ENCODE results near the gene TMEM106C. TPM values are rescaled to one million over a fixed set of nuclear protein-coding genes. Genes with fewer than 3 reads are reported as not detected.

The TMEM106C gene
- total RNA-seq (2014; rRNA removed; shearing (Covaris generic); ENCODE audit: low replicate concordance): 212 and 223 TPM in 2 replicates

GRCh38 chr12:47963340-47964040, at the start of gene TMEM106C:
TMEM106C (plus strand) TSS chr12:47963596; CDS start chr12:47964237, 641 bp downstream.
- peak; percentile 88 for DNase-seq (ENCODE audit: low read depth)
- in situ Hi-C loops (cut with HindIII; ENCODE audit: low pct_unique_long_range_greater_than_20kb, low sequenced_read_pairs): no loop called here

GRCh38 chr12:47920913-47921312, 42.5 kb upstream of the TMEM106C start:
- in situ Hi-C loops (cut with HindIII; ENCODE audit: low pct_unique_long_range_greater_than_20kb, low sequenced_read_pairs): no loop called here
- DNase-seq (ENCODE audit: low read depth): no peak

- DNase-seq (ENCODE audit: low read depth): no peak
- in situ Hi-C loops (cut with HindIII; ENCODE audit: low pct_unique_long_range_greater_than_20kb, low sequenced_read_pairs): no loop called here
Measured at GRCh38 chr12:47921907-47922306, 41.5 kb upstream of the TMEM106C start.

GRCh38 chr12:47927346-47927745, 36.0 kb upstream of the TMEM106C start:
- DNase-seq (ENCODE audit: low read depth): no peak
- in situ Hi-C loops (cut with HindIII; ENCODE audit: low pct_unique_long_range_greater_than_20kb, low sequenced_read_pairs): no loop called here

- in situ Hi-C loops (cut with HindIII; ENCODE audit: low pct_unique_long_range_greater_than_20kb, low sequenced_read_pairs): no loop called here
Measured at GRCh38 chr12:47930634-47931033, 32.8 kb upstream of the TMEM106C start.

GRCh38 chr12:47931187-47931586, 32.2 kb upstream of the TMEM106C start:
- in situ Hi-C loops (cut with HindIII; ENCODE audit: low pct_unique_long_range_greater_than_20kb, low sequenced_read_pairs): no loop called here
- DNase-seq (ENCODE audit: low read depth): no peak

More at GRCh38 chr12:47930634-47931033, 32.8 kb upstream of the TMEM106C start:
- no peak for DNase-seq (ENCODE audit: low read depth)

GRCh38 chr12:47935184-47935583, 28.2 kb upstream of the TMEM106C start:
- no peak for DNase-seq (ENCODE audit: low read depth)
- in situ Hi-C loops (cut with HindIII; ENCODE audit: low pct_unique_long_range_greater_than_20kb, low sequenced_read_pairs): no loop called here

GRCh38 chr12:47938093-47938492, 25.3 kb upstream of the TMEM106C start:
- DNase-seq (ENCODE audit: low read depth): no peak
- in situ Hi-C loops (cut with HindIII; ENCODE audit: low pct_unique_long_range_greater_than_20kb, low sequenced_read_pairs): no loop called here

- in situ Hi-C loops (cut with HindIII; ENCODE audit: low pct_unique_long_range_greater_than_20kb, low sequenced_read_pairs): no loop called here
- DNase-seq (ENCODE audit: low read depth): no peak
Measured at GRCh38 chr12:47938594-47938993, 24.8 kb upstream of the TMEM106C start.

GRCh38 chr12:47939009-47939601, 24.3 kb upstream of the TMEM106C start:
- DNase-seq (ENCODE audit: low read depth): no peak
- in situ Hi-C loops (cut with HindIII; ENCODE audit: low pct_unique_long_range_greater_than_20kb, low sequenced_read_pairs): no loop called here

- in situ Hi-C loops (cut with HindIII; ENCODE audit: low pct_unique_long_range_greater_than_20kb, low sequenced_read_pairs): no loop called here
- DNase-seq (ENCODE audit: low read depth): no peak
Measured at GRCh38 chr12:47940773-47941474, 22.5 kb upstream of the TMEM106C start.

GRCh38 chr12:47941475-47941780, 22.0 kb upstream of the TMEM106C start:
- in situ Hi-C loops (cut with HindIII; ENCODE audit: low pct_unique_long_range_greater_than_20kb, low sequenced_read_pairs): no loop called here

GRCh38 chr12:47941871-47942613, 21.4 kb upstream of the TMEM106C start:
- no peak for DNase-seq (ENCODE audit: low read depth)
- in situ Hi-C loops (cut with HindIII; ENCODE audit: low pct_unique_long_range_greater_than_20kb, low sequenced_read_pairs): no loop called here

More at GRCh38 chr12:47941475-47941780, 22.0 kb upstream of the TMEM106C start:
- DNase-seq (ENCODE audit: low read depth): no peak

- no peak for DNase-seq (ENCODE audit: low read depth)
- in situ Hi-C loops (cut with HindIII; ENCODE audit: low pct_unique_long_range_greater_than_20kb, low sequenced_read_pairs): no loop called here
Measured at GRCh38 chr12:47942614-47943225, 20.7 kb upstream of the TMEM106C start.

- peak; percentile 4 for DNase-seq (ENCODE audit: low read depth)
- in situ Hi-C loops (cut with HindIII; ENCODE audit: low pct_unique_long_range_greater_than_20kb, low sequenced_read_pairs): no loop called here
Measured at GRCh38 chr12:47943623-47944340, 19.6 kb upstream of the TMEM106C start.

- in situ Hi-C loops (cut with HindIII; ENCODE audit: low pct_unique_long_range_greater_than_20kb, low sequenced_read_pairs): no loop called here
- no peak for DNase-seq (ENCODE audit: low read depth)
Measured at GRCh38 chr12:47944685-47945340, 18.6 kb upstream of the TMEM106C start.

- DNase-seq (ENCODE audit: low read depth): no peak
- in situ Hi-C loops (cut with HindIII; ENCODE audit: low pct_unique_long_range_greater_than_20kb, low sequenced_read_pairs): no loop called here
Measured at GRCh38 chr12:47945341-47945728, 18.1 kb upstream of the TMEM106C start.

Data from Caki2 (cell line).